Chondrocyte (in vitro differentiated cells): Measurements from ENCODE around the gene IFIT1. TPM values are rescaled to one million over a fixed set of nuclear protein-coding genes. Genes with fewer than 3 reads are reported as not detected.
A peak's percentile ranks its signal among the peaks of the same experiment; 100 is the strongest.

Experiments
- DNase-seq: peaks from one replicate; pipeline ENCODE4 v3.0.0; 2021; ENCODE audit warnings: mixed read lengths, low spot score
- H3K27ac Mint-ChIP-seq: one replicate; pipeline ENCODE4 v1.8.0; 2021; ENCODE audit warnings: mild to moderate bottlenecking, moderate library complexity, mixed read lengths; ENCODE audit not compliant: unreplicated experiment
- H3K27me3 Mint-ChIP-seq: 2 replicates; pipeline ENCODE4 v1.8.0; 2021; ENCODE audit warnings: low read depth, mixed read lengths
- H3K36me3 Mint-ChIP-seq: 2 replicates; pipeline ENCODE4 v1.8.0; 2021; ENCODE audit warnings: low read depth, mixed read lengths
- H3K4me1 Mint-ChIP-seq: 2 replicates; pipeline ENCODE4 v1.8.0; 2021; ENCODE audit warnings: low read depth, mild to moderate bottlenecking, mixed read lengths
- H3K4me3 Mint-ChIP-seq: one replicate; pipeline ENCODE4 v1.8.0; 2021; ENCODE audit warnings: mild to moderate bottlenecking, moderate library complexity, mixed read lengths; ENCODE audit not compliant: unreplicated experiment
- H3K9me3 Mint-ChIP-seq: 2 replicates; pipeline ENCODE4 v1.8.0; 2021; ENCODE audit warnings: low read depth, mixed read lengths
- CTCF ChIP-seq: fragments of 200-600 bp; sonication (generic); IDR thresholded peaks from 2 replicates; pipeline ENCODE4 v1.5.0; 2021; ENCODE audit warnings: antibody characterized with exemption, mild to moderate bottlenecking, moderate library complexity
- total RNA-seq: library from RNA; stranded (reverse); gene quantifications from 3 replicates; pipeline ENCODE4 v1.2.1, GENCODE V29; 2021

Gene IFIT1
- total RNA-seq, 1 donor from 2014 or later = 2.0 TPM

- no peak overlapping the region for H3K27ac Mint-ChIP-seq
- no peak for TF ChIP-seq CTCF
- no peak for DNase-seq
- H3K4me3 Mint-ChIP-seq = no peak overlapping the region
- H3K9me3 Mint-ChIP-seq = peaks cover 5% of the 10 kb centered on the region
- no peaks in the 10 kb centered on the region for H3K27me3 Mint-ChIP-seq
- peaks cover 30% of the 10 kb centered on the region for H3K4me1 Mint-ChIP-seq
- H3K36me3 Mint-ChIP-seq = peaks cover 1% of the 10 kb centered on the region
These were observed 24.9 kb upstream of the IFIT1 start for GRCh38 chr10:89367529-89367928.

DNA sequence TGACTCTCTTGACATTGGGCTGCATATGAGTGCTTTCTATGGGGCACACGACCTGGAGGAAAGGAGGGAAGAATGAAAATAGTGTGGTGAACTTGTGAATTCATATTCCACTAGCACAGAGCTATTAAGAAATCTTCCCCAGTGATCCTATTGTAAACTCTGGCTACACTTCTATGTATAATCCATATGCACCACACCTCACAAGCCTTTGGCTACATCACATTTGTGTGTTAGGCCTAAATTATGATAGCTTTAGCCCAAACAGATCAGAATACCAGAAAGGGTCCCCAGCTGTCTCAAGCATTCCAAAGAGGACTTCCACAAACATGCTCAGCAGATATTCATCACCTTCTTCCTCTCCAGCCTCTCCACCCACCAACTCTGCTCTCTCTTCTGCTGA, 24.3 kb upstream of the IFIT1 start:
- H3K36me3 Mint-ChIP-seq = peaks cover 1% of the 10 kb centered on the region
- peaks cover 5% of the 10 kb centered on the region for H3K9me3 Mint-ChIP-seq
- peaks cover 30% of the 10 kb centered on the region for H3K4me1 Mint-ChIP-seq
- no peaks in the 10 kb centered on the region for H3K27me3 Mint-ChIP-seq
- no peak overlapping the region for H3K4me3 Mint-ChIP-seq
- no peak overlapping the region for H3K27ac Mint-ChIP-seq
- DNase-seq = no peak
- TF ChIP-seq CTCF = no peak

DNA sequence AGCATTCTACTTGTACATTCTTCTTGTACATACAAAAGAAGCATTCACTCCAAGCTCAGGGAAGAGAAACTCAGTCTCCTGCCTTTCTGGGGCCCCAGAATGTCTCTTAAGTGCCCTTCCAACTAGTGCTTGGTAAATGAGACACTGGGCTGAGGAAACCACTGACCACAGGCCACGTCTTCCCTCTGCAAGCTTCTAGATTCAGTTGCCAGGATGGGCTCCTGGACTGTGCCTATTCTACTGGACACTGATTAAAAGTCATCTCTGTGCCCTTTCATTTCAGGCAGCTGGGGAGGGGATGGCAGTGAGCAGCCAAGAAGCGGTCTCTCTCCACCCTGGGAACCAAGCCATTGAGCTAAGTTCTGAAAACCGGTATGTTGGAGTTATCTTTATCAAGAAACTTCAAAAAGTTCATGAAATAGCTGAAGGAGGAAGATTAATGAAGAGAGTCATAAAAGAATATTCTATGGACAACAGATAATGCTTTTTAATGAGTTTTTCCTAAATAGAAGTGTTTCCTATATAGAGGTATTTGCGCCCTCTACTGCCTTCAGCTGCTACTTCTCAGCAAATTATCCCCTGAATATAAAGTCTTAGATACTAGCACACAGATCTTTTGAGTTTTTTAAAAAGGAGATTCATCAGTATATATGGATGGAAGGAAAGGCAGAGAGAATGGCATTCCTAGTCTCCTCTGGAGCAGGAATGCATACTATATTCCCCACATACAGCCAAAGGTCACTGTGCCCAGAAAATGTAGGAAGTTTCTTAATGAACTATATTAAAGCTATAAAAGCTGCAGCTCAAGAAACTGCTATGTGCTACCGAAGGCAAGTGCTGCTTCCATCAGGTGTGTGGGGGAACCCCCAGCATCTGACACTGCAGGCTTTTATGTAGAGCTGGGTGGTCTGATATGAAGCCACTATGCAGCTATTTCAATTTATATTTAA, 23.0 kb upstream of the IFIT1 start:
- peak; percentile 88 for TF ChIP-seq CTCF
- H3K9me3 Mint-ChIP-seq = peaks cover 5% of the 10 kb centered on the region
- peaks cover 41% of the 10 kb centered on the region for H3K4me1 Mint-ChIP-seq
- no peak overlapping the region for H3K4me3 Mint-ChIP-seq
- H3K27ac Mint-ChIP-seq = peak overlapping the region; percentile 6
- no peak for DNase-seq
- H3K27me3 Mint-ChIP-seq = no peaks in the 10 kb centered on the region
- H3K36me3 Mint-ChIP-seq = peaks cover 1% of the 10 kb centered on the region

DNA sequence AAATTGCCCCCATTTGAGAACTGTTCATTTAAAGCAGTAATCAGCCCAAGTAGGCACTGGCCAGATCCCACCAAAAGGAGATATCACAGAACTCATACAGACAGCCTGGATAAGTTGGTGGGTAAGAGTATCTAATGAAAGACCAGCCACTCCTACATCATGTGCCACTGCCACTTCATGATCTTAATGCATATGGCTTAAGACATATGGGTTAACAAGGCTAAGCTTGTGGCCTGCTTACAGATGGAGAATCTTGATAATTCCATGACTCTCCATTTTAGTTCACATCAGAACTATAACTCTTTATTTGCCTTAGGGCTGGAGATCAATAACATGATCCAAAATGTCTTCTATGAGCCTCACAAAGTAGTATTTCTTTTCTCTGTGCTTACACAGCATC, 21.3 kb upstream of the IFIT1 start:
- Mint-ChIP-seq H3K27ac (no peak overlapping the region), H3K4me3 (no peak overlapping the region), H3K4me1 (peaks cover 43% of the 10 kb centered on the region), H3K36me3 (no peaks in the 10 kb centered on the region), H3K9me3 (no peaks in the 10 kb centered on the region), H3K27me3 (no peaks in the 10 kb centered on the region)
- no peak for DNase-seq
- TF ChIP-seq CTCF = no peak

DNA sequence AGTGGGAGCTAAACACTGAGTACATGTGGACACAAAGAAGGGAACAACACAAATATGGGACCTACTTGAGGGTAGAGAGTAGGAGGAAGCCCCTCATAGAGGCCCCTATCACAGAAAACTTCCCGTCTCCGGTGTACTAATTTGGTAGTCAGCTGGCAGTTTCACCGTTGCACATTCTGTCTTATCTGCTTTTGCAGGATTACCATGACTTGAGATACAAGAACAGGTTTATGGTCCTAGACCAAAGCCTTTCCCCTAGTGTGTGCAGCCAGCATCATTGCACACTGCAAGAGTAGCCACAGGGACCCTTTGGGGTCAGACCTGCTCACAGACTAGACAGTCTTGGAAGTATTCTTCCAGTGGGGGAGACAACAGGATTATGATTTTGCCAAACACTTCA, 20.4 kb upstream of the IFIT1 start:
- no peaks in the 10 kb centered on the region for H3K36me3 Mint-ChIP-seq
- no peak for DNase-seq
- peaks cover 43% of the 10 kb centered on the region for H3K4me1 Mint-ChIP-seq
- no peaks in the 10 kb centered on the region for H3K27me3 Mint-ChIP-seq
- H3K4me3 Mint-ChIP-seq = no peak overlapping the region
- H3K9me3 Mint-ChIP-seq = no peaks in the 10 kb centered on the region
- H3K27ac Mint-ChIP-seq = no peak overlapping the region
- TF ChIP-seq CTCF = no peak
